Measurements from ENCODE around the gene ZNF133.

Gene ZNF133

DNA sequence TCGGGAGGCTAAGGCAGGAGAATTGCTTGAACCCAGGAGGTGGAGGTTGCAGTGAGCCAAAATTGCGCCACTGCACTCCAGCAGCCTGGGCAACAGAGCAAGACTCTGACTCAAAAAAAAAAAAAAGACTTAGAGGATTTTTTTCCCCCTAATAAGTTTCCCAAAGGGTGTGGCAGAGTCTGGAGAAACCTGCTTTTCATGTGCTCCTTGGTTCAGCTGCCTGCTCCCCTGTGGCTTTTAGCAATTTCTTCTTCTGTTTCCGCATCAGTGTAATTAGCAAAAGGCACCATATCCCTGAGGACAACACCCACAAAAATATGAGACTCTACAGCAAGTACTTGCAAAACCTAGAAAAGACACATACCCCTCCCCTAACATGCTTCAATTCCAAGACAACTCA, 28.6 kb upstream of the ZNF133 start:
- H3K79me2 ChIP-seq (ENCODE audit: control insufficient read depth, low read length) = no peaks in the 10 kb centered on the region
- no peaks in the 10 kb centered on the region for H3K9me2 ChIP-seq (replicated peaks; ENCODE audit: control insufficient read depth, low read length)
- H3K27me3 ChIP-seq (ENCODE audit: control insufficient read depth, low read length) = no peaks in the 10 kb centered on the region
- H3F3A ChIP-seq (ENCODE audit: control insufficient read depth, insufficient read depth) = no peaks in the 10 kb centered on the region
- no peaks in the 10 kb centered on the region for H3K9me3 ChIP-seq (ENCODE audit: control insufficient read depth, insufficient read depth, low read length)
- H3K4me3 ChIP-seq (ENCODE audit: low read length) = no peak overlapping the region
- H3K36me3 ChIP-seq (ENCODE audit: control insufficient read depth, low read length) = no peaks in the 10 kb centered on the region
- H3K4me2 ChIP-seq (ENCODE audit: low read length) = no peak overlapping the region
- no peaks in the 10 kb centered on the region for H4K20me1 ChIP-seq (ENCODE audit: control insufficient read depth, insufficient read depth, low read depth, low read length)
- no peaks in the 10 kb centered on the region for H3K4me1 ChIP-seq (ENCODE audit: control insufficient read depth, low read length)
- TF ChIP-seq, protein P1, sequence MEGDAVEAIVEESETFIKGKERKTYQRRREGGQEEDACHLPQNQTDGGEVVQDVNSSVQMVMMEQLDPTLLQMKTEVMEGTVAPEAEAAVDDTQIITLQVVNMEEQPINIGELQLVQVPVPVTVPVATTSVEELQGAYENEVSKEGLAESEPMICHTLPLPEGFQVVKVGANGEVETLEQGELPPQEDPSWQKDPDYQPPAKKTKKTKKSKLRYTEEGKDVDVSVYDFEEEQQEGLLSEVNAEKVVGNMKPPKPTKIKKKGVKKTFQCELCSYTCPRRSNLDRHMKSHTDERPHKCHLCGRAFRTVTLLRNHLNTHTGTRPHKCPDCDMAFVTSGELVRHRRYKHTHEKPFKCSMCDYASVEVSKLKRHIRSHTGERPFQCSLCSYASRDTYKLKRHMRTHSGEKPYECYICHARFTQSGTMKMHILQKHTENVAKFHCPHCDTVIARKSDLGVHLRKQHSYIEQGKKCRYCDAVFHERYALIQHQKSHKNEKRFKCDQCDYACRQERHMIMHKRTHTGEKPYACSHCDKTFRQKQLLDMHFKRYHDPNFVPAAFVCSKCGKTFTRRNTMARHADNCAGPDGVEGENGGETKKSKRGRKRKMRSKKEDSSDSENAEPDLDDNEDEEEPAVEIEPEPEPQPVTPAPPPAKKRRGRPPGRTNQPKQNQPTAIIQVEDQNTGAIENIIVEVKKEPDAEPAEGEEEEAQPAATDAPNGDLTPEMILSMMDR (IDR thresholded peaks at IDR 0.05; ENCODE audit: low read depth, low read length, poor library complexity, severe bottlenecking) = no peak
- no peak for TF ChIP-seq EZH2phosphoT487 (IDR thresholded peaks at IDR 0.05; ENCODE audit: borderline replicate concordance, low read length)
- no peak overlapping the region for H3K27ac ChIP-seq (ENCODE audit: low read depth, low read length)

DNA sequence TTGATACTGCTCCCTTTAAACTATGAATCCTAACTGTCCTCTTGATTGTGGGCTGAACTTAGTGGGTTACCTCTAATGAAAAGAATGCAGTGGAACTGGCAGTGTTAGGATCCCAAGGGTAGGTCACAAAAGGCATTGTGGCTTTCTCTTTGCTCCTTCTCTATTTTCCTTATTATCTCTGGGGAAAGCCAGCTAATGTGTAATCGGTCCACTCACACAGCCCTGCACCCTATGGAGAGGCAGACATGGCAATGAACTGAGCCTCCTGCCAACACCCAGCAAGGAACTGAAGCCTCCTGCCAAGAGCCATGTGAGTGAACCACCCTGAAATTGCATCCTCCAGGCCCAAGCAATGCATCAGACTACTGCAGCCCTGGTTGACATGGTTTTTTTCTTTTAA, 24.6 kb upstream of the ZNF133 start:
- H3K79me2 ChIP-seq (ENCODE audit: control insufficient read depth, low read length) = no peaks in the 10 kb centered on the region
- H3K9me2 ChIP-seq (replicated peaks; ENCODE audit: control insufficient read depth, low read length) = no peaks in the 10 kb centered on the region
- peaks cover 11% of the 10 kb centered on the region for H3K27me3 ChIP-seq (ENCODE audit: control insufficient read depth, low read length)
- no peak overlapping the region for H3K4me2 ChIP-seq (ENCODE audit: low read length)
- H3K36me3 ChIP-seq (ENCODE audit: control insufficient read depth, low read length) = no peaks in the 10 kb centered on the region
- H4K20me1 ChIP-seq (ENCODE audit: control insufficient read depth, insufficient read depth, low read depth, low read length) = no peaks in the 10 kb centered on the region
- H3K4me3 ChIP-seq (ENCODE audit: low read length) = no peak overlapping the region
- no peaks in the 10 kb centered on the region for H3K9me3 ChIP-seq (ENCODE audit: control insufficient read depth, insufficient read depth, low read length)
- H3F3A ChIP-seq (ENCODE audit: control insufficient read depth, insufficient read depth) = no peaks in the 10 kb centered on the region
- no peaks in the 10 kb centered on the region for H3K4me1 ChIP-seq (ENCODE audit: control insufficient read depth, low read length)
- no peak overlapping the region for H3K27ac ChIP-seq (ENCODE audit: low read depth, low read length)
- TF ChIP-seq, protein P1 (IDR thresholded peaks at IDR 0.05; ENCODE audit: low read depth, low read length, poor library complexity, severe bottlenecking) = no peak
- no peak for TF ChIP-seq EZH2phosphoT487 (IDR thresholded peaks at IDR 0.05; ENCODE audit: borderline replicate concordance, low read length)

DNA sequence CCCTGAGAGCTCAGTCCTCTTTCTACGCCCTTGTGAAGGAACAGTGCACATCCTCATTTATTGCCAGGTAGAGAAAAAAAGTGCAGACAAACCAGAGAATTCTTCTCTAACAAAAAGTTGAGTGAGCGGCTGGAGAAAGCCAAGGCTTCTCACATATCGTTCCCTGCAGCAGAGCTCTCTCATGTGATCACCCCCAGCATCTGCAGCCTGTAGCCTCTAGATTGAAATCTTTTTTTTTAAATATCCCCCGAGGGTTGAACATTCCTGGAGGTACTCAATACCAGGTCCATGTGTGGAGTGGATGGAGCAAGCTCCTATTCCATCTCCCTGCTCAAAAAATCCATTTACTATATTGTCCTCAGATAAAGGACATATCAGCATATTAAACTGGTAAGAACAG, 22.9 kb upstream of the ZNF133 start:
- H3K4me1 ChIP-seq (ENCODE audit: control insufficient read depth, low read length) = no peaks in the 10 kb centered on the region
- H3F3A ChIP-seq (ENCODE audit: control insufficient read depth, insufficient read depth) = no peaks in the 10 kb centered on the region
- H3K79me2 ChIP-seq (ENCODE audit: control insufficient read depth, low read length) = no peaks in the 10 kb centered on the region
- no peaks in the 10 kb centered on the region for H3K36me3 ChIP-seq (ENCODE audit: control insufficient read depth, low read length)
- no peaks in the 10 kb centered on the region for H3K9me2 ChIP-seq (replicated peaks; ENCODE audit: control insufficient read depth, low read length)
- no peak overlapping the region for H3K27ac ChIP-seq (ENCODE audit: low read depth, low read length)
- TF ChIP-seq, protein P1 (IDR thresholded peaks at IDR 0.05; ENCODE audit: low read depth, low read length, poor library complexity, severe bottlenecking) = no peak
- TF ChIP-seq EZH2phosphoT487 (IDR thresholded peaks at IDR 0.05; ENCODE audit: borderline replicate concordance, low read length) = no peak
- H4K20me1 ChIP-seq (ENCODE audit: control insufficient read depth, insufficient read depth, low read depth, low read length) = no peaks in the 10 kb centered on the region
- H3K4me3 ChIP-seq (ENCODE audit: low read length) = no peak overlapping the region
- no peak overlapping the region for H3K4me2 ChIP-seq (ENCODE audit: low read length)
- H3K27me3 ChIP-seq (ENCODE audit: control insufficient read depth, low read length) = peaks cover 13% of the 10 kb centered on the region
- no peaks in the 10 kb centered on the region for H3K9me3 ChIP-seq (ENCODE audit: control insufficient read depth, insufficient read depth, low read length)

DNA sequence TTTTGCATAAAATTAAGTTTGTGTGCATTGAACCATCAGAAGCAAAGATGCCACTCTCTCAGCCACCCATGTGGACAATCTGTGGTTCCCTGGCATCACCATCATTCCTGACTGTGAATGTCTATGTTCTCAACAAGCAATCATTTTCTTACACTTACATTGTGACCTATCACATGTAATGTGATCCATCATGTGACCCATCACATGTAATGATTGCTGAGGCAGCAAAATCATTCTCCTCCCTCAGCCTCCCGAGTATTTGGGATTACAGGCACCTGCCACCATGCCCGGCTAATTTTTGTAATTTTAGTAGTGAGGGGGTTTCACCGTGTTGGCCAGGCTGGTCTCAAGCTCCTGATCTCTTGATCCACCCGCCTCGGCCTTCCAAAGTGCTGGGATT, 22.0 kb upstream of the ZNF133 start:
- no peaks in the 10 kb centered on the region for H4K20me1 ChIP-seq (ENCODE audit: control insufficient read depth, insufficient read depth, low read depth, low read length)
- TF ChIP-seq EZH2phosphoT487 (IDR thresholded peaks at IDR 0.05; ENCODE audit: borderline replicate concordance, low read length) = no peak
- TF ChIP-seq, protein P1 (IDR thresholded peaks at IDR 0.05; ENCODE audit: low read depth, low read length, poor library complexity, severe bottlenecking) = no peak
- no peaks in the 10 kb centered on the region for H3K79me2 ChIP-seq (ENCODE audit: control insufficient read depth, low read length)
- no peaks in the 10 kb centered on the region for H3F3A ChIP-seq (ENCODE audit: control insufficient read depth, insufficient read depth)
- no peaks in the 10 kb centered on the region for H3K36me3 ChIP-seq (ENCODE audit: control insufficient read depth, low read length)
- no peak overlapping the region for H3K4me3 ChIP-seq (ENCODE audit: low read length)
- no peaks in the 10 kb centered on the region for H3K9me3 ChIP-seq (ENCODE audit: control insufficient read depth, insufficient read depth, low read length)
- peaks cover 16% of the 10 kb centered on the region for H3K27me3 ChIP-seq (ENCODE audit: control insufficient read depth, low read length)
- H3K9me2 ChIP-seq (replicated peaks; ENCODE audit: control insufficient read depth, low read length) = no peaks in the 10 kb centered on the region
- no peak overlapping the region for H3K27ac ChIP-seq (ENCODE audit: low read depth, low read length)
- no peak overlapping the region for H3K4me2 ChIP-seq (ENCODE audit: low read length)
- H3K4me1 ChIP-seq (ENCODE audit: control insufficient read depth, low read length) = no peaks in the 10 kb centered on the region
